HEK293 (cell line): ENCODE data around the gene PTAR1.

ENCODE experiments used
- CTCF ChIA-PET: fragments of 350-600 bp; formaldehyde crosslinking; extraction: SDS; loops from one replicate; lab custom pipeline; 2021; ENCODE audit warnings: antibody characterized with exemption; lab: Yijun Ruan, JAX
- POLR2A ChIA-PET: fragments of 300-600 bp; formaldehyde crosslinking; extraction: SDS; loops from one replicate; lab custom pipeline; 2020; ENCODE audit warnings: antibody characterized with exemption, inconsistent platforms; lab: Yijun Ruan, JAX
- H3K27ac ChIP-seq: fragments of 200-500 bp; sonication (Bioruptor generic); 2 replicates; pipeline ENCODE4 v1.5.1; 2014; ENCODE audit warnings: low read depth, low read length, control low read depth, inconsistent platforms; ENCODE audit errors: extremely low read depth
- H3K36me3 ChIP-seq, 2 experiments: fragments of 200-500 bp in 1 of 2; sonication (Bioruptor generic) in 1 of 2; 1 replicate in 1 of 2; 2 replicates in 1 of 2; pipeline ENCODE4 v1.5.1; 2014 to 2017; ENCODE audit warnings: inconsistent platforms in 2 of 2, low read length in 2 of 2; ENCODE audit not compliant: control insufficient read depth in 2 of 2, insufficient read depth in 1 of 2
- H3K4me1 ChIP-seq: fragments of 200-500 bp; sonication (Bioruptor generic); 2 replicates; pipeline ENCODE4 v1.5.1; 2014; ENCODE audit warnings: mild to moderate bottlenecking, low read length, inconsistent platforms; ENCODE audit not compliant: control insufficient read depth, insufficient read depth
- H3K4me3 ChIP-seq: 2 replicates; pipeline ENCODE4 v1.5.1; 2011; ENCODE audit warnings: low read depth, mild to moderate bottlenecking, control low read depth, low read length, moderate library complexity
- H3K9me3 ChIP-seq: fragments of 200-500 bp; sonication (Bioruptor generic); 2 replicates; pipeline ENCODE4 v1.5.1; 2014; ENCODE audit warnings: low read depth, low read length, inconsistent platforms; ENCODE audit not compliant: control insufficient read depth, insufficient read depth
- ATF2 ChIP-seq: fragments of 450-650 bp; formaldehyde crosslinking; IDR thresholded peaks from 2 replicates; pipeline ENCODE4 v1.5.1; 2016; ENCODE audit warnings: missing biosample characterization, missing genetic modification characterization, low read depth
- EGR2 ChIP-seq: fragments of 450-650 bp; formaldehyde crosslinking; IDR thresholded peaks from 2 replicates; pipeline ENCODE4 v1.5.1; 2016; ENCODE audit warnings: low read depth, missing biosample characterization, missing genetic modification characterization
- KLF8 ChIP-seq: fragments of 450-650 bp; formaldehyde crosslinking; IDR thresholded peaks from 2 replicates; pipeline ENCODE4 v1.5.1; 2016; ENCODE audit warnings: missing biosample characterization, missing genetic modification characterization
- OSR2 ChIP-seq: fragments of 450-650 bp; formaldehyde crosslinking; IDR thresholded peaks from 2 replicates; pipeline ENCODE4 v1.5.1; 2016; ENCODE audit warnings: missing biosample characterization, missing genetic modification characterization
- REPIN1 ChIP-seq: fragments of 450-650 bp; formaldehyde crosslinking; IDR thresholded peaks from 2 replicates; pipeline ENCODE4 v1.5.1; 2017; ENCODE audit warnings: missing biosample characterization, missing genetic modification characterization, low read depth
- ZBTB48 ChIP-seq: fragments of 450-650 bp; formaldehyde crosslinking; IDR thresholded peaks from 2 replicates; pipeline ENCODE4 v1.5.1; 2016; ENCODE audit warnings: missing biosample characterization, missing genetic modification characterization
- ZNF10 ChIP-seq: fragments of 450-650 bp; formaldehyde crosslinking; IDR thresholded peaks from 2 replicates; pipeline ENCODE4 v1.5.1; 2017; ENCODE audit warnings: missing biosample characterization, missing genetic modification characterization
- ZNF148 ChIP-seq: fragments of 450-650 bp; formaldehyde crosslinking; IDR thresholded peaks from 2 replicates; pipeline ENCODE4 v1.5.0; 2017; ENCODE audit warnings: missing biosample characterization, missing genetic modification characterization, borderline replicate concordance
- ZNF155 ChIP-seq: fragments of 450-650 bp; formaldehyde crosslinking; IDR thresholded peaks from 2 replicates; pipeline ENCODE4 v1.5.1; 2016; ENCODE audit warnings: missing biosample characterization, missing genetic modification characterization
- ZNF211 ChIP-seq: fragments of 450-650 bp; formaldehyde crosslinking; IDR thresholded peaks from 2 replicates; pipeline ENCODE4 v1.5.1; 2016; ENCODE audit warnings: low read depth, missing biosample characterization, missing genetic modification characterization
- ZNF324 ChIP-seq: fragments of 450-650 bp; formaldehyde crosslinking; IDR thresholded peaks from 2 replicates; pipeline ENCODE4 v1.5.1; 2016; ENCODE audit warnings: missing biosample characterization, missing genetic modification characterization
- ZNF404 ChIP-seq: fragments of 450-650 bp; formaldehyde crosslinking; IDR thresholded peaks from 2 replicates; pipeline ENCODE4 v1.5.1; 2017; ENCODE audit warnings: missing biosample characterization, missing genetic modification characterization
- ZNF510 ChIP-seq: fragments of 450-650 bp; formaldehyde crosslinking; IDR thresholded peaks from 2 replicates; pipeline ENCODE4 v1.5.1; 2018; ENCODE audit warnings: mild to moderate bottlenecking, missing genetic modification characterization, missing biosample characterization; ENCODE audit not compliant: insufficient replicate concordance
- ZNF514 ChIP-seq: fragments of 450-650 bp; formaldehyde crosslinking; IDR thresholded peaks from 2 replicates; pipeline ENCODE4 v1.5.1; 2016; ENCODE audit warnings: missing biosample characterization, missing genetic modification characterization
- ZNF544 ChIP-seq: fragments of 450-650 bp; formaldehyde crosslinking; IDR thresholded peaks from 2 replicates; pipeline ENCODE4 v1.5.0; 2017; ENCODE audit warnings: missing biosample characterization, missing genetic modification characterization
- ZNF585B ChIP-seq: fragments of 450-650 bp; formaldehyde crosslinking; IDR thresholded peaks from 2 replicates; pipeline ENCODE4 v1.5.1; 2016; ENCODE audit warnings: missing biosample characterization, missing genetic modification characterization
- ZNF610 ChIP-seq: fragments of 450-650 bp; formaldehyde crosslinking; IDR thresholded peaks from 2 replicates; pipeline ENCODE4 v1.5.1; 2016; ENCODE audit warnings: missing biosample characterization, missing genetic modification characterization, borderline replicate concordance
- ZNF664 ChIP-seq: fragments of 450-650 bp; formaldehyde crosslinking; IDR thresholded peaks from 2 replicates; pipeline ENCODE4 v1.5.1; 2016; ENCODE audit warnings: missing biosample characterization, missing genetic modification characterization
- ZSCAN4 ChIP-seq: fragments of 450-650 bp; formaldehyde crosslinking; IDR thresholded peaks from 2 replicates; pipeline ENCODE4 v1.5.1; 2017; ENCODE audit warnings: missing biosample characterization, missing genetic modification characterization
- ZSCAN5A ChIP-seq: fragments of 450-650 bp; formaldehyde crosslinking; IDR thresholded peaks from 2 replicates; pipeline ENCODE4 v1.5.1; 2016; ENCODE audit warnings: missing biosample characterization, missing genetic modification characterization

PTAR1 gene

GRCh38 chr9:69683927-69684326 lies 75.9 kb downstream of the PTAR1 start:
- no peak for TF ChIP-seq ZNF514
- ChIA-PET CTCF (no interaction called here), POLR2A (interaction anchor here (0.7 kb wide), 1 partner anchor 14 kb away, joined by 4 read pairs; no protein-coding TSS in a partner anchor)
- Histone ChIP-seq H3K4me1 (no peaks in the 10 kb centered on the region), H3K4me3 (no peak overlapping the region), H3K9me3 (no peaks in the 10 kb centered on the region), H3K36me3 (no peaks in the 10 kb centered on the region), H3K27ac (no peak overlapping the region)

GRCh38 chr9:69678843-69679538 lies 80.8 kb downstream of the PTAR1 start:
- no peaks in the 10 kb centered on the region for H3K9me3 ChIP-seq
- ChIA-PET POLR2A (no interaction called here), CTCF (interaction anchor here (1.1 kb wide), 1 partner anchor 133 kb away, joined by 4 read pairs; no protein-coding TSS in a partner anchor)
- H3K4me3 ChIP-seq: no peak overlapping the region
- no peak overlapping the region for H3K27ac ChIP-seq
- H3K36me3 ChIP-seq: no peaks in the 10 kb centered on the region
- TF ChIP-seq ZNF664 (no peak), ZNF155 (no peak), ZNF404 (tag by site-specific recombination) (no peak), ZSCAN4 (tag by site-specific recombination) (peak; percentile 25; the same call in 1 of the 2 replicates)
- no peaks in the 10 kb centered on the region for H3K4me1 ChIP-seq

- POLR2A ChIA-PET: no interaction called here
Measured at GRCh38 chr9:69677931-69678330, 81.9 kb downstream of the PTAR1 start.

More at GRCh38 chr9:69677931-69678330, 81.9 kb downstream of the PTAR1 start:
- no peaks in the 10 kb centered on the region for H3K36me3 ChIP-seq
- H3K27ac ChIP-seq: no peak overlapping the region
- H3K4me1 ChIP-seq: 0 out of 2 replicates have a peak, but pooled peaks cover 3% of the 10 kb centered on the region
- CTCF ChIA-PET: interaction anchor here (0.7 to 1.1 kb wide), 2 partner anchors 102 to 132 kb away, joined by 3 to 4 read pairs; no protein-coding TSS in a partner anchor
- no peak overlapping the region for H3K4me3 ChIP-seq
- TF ChIP-seq ZNF148 (tag by site-specific recombination) (no peak), REPIN1 (tag by site-specific recombination) (no peak), ZNF324 (tag by site-specific recombination) (no peak), ZNF211 (no peak), EGR2 (no peak), ZNF610 (tag by site-specific recombination) (no peak), ATF2 (tag by site-specific recombination) (no peak), KLF8 (tag by site-specific recombination) (no peak), ZNF585B (tag by site-specific recombination) (no peak), ZBTB48 (tag by site-specific recombination) (no peak), ZNF510 (tag by site-specific recombination) (no peak), OSR2 (tag by site-specific recombination) (no peak), ZNF10 (no peak), ZNF544 (tag by site-specific recombination) (no peak), ZSCAN5A (tag by site-specific recombination) (no peak)
- no peaks in the 10 kb centered on the region for H3K9me3 ChIP-seq
